DMS 273 treated with DMSO at 0.1 percent for 48 hours (cell line): ENCODE measurements around the gene KRT6B.
"Not testable (repeated sequence)": the region's sequence is repeated elsewhere in the genome, so short reads cannot be mapped to it uniquely, and the experiment has no call there.

ENCODE experiments used
- DNase-seq: peaks from one replicate; lab custom pipeline; 2025; lab: John Stamatoyannopoulos, UW

Gene KRT6B

DNA sequence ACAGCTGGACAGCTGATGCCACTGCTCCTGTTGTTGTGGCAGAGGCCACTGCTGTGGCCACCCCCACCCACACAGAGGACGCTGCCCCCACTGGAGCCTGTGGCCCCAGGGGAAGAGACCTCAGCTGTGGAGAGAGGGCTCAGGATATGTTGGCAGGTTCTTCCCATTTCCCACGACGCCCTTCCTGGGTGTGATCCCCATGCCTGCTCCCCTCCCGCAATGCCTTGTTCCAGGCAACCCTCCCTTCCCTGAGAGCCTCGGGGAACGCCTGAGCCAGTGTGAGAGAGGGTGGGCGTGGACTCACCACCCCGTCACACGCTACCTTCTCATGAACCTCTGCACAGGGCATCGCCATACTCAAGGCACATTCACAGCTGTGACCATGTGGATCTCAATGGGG, 40.1 kb downstream of the KRT6B start:
- no peak for DNase-seq

GRCh38 chr12:52410589-52411248, 41.2 kb downstream of the KRT6B start:
- DNase-seq, result not testable (repeated sequence)

- DNase-seq, result no peak
Observed at GRCh38 chr12:52407918-52408317, 44.0 kb downstream of the KRT6B start.

GRCh38 chr12:52405922-52406385, 46.0 kb downstream of the KRT6B start, which contains the start of gene KRT82:
TSS of gene KRT82 (minus strand) at chr12:52406335. CDS start at chr12:52406277, 58 bp downstream.
- DNase-seq, result no peak

DNA sequence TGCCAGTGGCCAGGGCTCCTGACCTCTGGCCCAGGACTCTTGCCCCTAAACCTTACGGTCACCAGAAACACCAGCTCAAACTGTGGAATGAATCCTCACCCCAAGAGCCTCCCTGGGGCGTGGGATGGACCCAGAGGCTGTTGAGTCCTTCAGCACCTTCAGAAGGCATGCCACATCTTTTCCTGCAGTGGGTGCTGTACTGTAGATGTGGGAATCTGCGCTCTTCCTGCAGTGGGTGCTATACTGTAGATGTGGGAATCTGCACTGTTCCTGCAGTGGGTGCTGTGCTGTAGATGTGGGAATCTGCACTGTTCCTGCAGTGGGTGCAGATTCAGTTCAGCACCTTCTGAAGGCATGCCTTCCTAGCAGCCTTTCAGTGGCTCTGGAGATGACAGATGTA, 47.0 kb downstream of the KRT6B start:
- DNase-seq, result no peak

DNA sequence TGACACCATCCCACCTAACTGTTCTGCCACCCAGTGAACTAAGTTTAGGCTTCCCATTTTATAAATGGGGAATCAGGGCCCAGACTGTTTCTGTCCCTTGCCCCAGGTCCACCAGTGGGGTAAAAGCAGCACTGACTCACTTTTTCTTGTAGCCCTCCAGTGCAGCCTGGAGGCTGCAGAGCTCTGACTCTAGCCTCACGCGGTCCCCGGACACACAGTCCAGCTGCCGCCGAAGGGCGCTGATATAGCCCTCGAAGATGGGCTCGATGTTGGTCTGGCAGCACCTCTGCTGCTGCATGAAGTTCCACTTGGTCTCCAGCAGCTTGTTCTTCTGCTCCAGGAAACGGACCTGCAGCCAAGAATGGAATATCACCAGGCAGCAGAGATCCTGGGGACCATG, 48.4 kb downstream of the KRT6B start:
- DNase-seq, result no peak

DNA sequence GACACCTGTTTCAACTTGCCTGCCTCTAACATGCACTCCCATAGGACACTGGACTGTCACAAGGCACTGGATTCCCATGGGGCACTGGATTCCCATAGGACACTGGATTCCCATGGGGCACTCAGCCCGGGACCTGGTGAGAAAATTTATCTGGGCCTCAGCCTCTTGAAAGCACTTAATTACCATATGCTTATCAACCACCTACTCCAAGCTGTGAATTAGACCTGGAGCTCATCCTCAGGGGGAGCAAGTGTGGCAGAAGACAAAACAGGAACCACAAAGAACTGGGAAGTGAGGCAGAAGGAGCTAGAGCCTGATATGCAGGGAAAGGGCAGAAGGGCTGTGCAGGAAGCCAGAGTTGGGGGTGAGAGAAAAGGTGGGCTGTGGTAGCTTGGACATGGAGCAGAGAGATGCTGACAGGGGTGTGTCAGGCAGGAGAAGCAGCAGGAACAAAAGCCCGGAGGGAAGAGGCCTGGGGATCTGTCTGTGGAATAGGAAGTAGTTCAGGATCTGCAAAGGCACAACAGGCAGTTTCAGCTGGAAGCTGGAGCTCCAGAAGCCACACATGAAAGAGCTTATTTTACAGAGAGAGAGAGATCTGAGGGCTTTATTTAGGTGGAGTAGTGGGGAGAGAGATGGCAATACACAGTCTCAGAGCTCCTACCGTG, 48.9 kb downstream of the KRT6B start:
- DNase-seq, result no peak

DNA sequence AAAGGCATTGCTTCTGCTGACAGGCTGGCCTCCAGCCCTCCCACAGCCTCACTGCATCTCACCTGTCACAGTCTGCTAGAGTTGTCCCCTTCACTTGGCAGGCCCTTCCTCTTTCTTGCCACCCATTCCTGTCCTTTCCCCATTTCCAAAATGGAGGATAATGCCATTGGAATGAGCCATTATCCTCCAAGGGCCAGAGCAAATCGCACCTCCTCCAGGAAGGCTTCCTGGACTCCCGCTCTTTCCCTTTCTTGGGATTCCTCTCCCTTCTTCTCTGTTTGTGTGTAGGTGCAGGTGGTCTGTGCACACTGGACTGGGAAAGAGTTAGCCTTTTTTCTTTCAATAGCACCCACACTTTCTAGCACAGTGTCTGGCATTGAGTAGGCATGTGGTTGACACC, 49.6 kb downstream of the KRT6B start:
- no peak for DNase-seq

- no peak for DNase-seq
Observed at GRCh38 chr12:52401926-52402325, 50.0 kb downstream of the KRT6B start.

DNA sequence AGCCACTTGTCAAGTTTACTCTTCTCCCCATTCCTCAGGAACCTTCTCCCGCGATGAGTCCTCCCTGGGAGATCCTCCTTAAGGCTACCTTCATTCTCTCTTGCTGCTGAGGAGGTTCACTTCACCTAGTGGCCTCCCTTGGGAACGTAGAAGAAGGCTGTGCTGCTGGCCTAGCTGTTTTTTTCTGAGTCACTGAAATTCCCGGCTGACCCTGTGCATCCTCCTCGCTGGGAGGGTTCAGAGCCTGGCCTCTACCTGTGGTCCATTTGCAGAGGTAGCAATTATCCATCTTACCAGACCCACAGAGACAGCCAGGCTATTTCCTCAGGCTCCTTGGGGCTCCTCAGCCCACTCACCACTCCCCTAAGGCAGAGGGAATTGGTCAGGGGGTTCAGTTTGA, 50.4 kb downstream of the KRT6B start:
- DNase-seq, result no peak

GRCh38 chr12:52400906-52401305, 51.0 kb downstream of the KRT6B start:
- DNase-seq, result no peak

- DNase-seq, result no peak
Observed at GRCh38 chr12:52399756-52400155, 52.2 kb downstream of the KRT6B start.

DNA sequence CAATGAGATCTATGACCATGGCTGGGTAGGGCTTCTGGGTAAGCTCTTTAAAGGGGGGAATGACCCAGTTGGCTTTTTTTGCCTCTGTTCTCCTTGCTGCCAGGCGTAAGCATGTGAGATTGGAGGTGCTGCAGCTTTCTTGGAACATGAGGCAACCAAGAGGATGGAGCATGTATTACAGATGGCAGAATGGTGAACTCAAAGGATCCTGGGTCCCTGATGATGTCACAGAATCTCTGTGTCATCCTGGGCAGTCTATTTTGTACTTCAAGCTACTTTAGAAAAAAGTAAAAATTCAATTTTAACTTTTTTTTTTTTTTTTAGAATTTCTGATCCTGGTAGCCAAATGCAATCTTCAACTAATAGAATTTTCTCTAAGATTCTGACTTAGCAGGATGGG, 53.8 kb downstream of the KRT6B start:
- DNase-seq, result no peak

GRCh38 chr12:52396656-52397055, 55.3 kb downstream of the KRT6B start:
- no peak for DNase-seq
